ENCODE measurements around the gene XPC.
"Not testable (repeated sequence)": the region's sequence is repeated elsewhere in the genome, so short reads cannot be mapped to it uniquely, and the experiment has no call there.

XPC gene

GRCh38 chr3:14122301-14122700 lies 56.1 kb downstream of the XPC start:
- Histone ChIP-seq H2AFZ (ENCODE audit: low read depth, low read length, severe bottlenecking) (no peak overlapping the region), H3K9me2 (replicated peaks; ENCODE audit: insufficient read depth, low read length) (no peaks in the 10 kb centered on the region), H3K79me2 (ENCODE audit: insufficient read depth, low read length) (peaks cover 77% of the 10 kb centered on the region), H3K27ac (ENCODE audit: low read depth, low read length) (peak overlapping the region; percentile 8; the same call in 1 of the 2 replicates), H3K36me3 (ENCODE audit: low read length) (no peaks in the 10 kb centered on the region), H3F3A (ENCODE audit: insufficient read depth) (no peaks in the 10 kb centered on the region), H3K4me2 (ENCODE audit: low read depth, low read length, poor library complexity, severe bottlenecking) (peak overlapping the region; percentile 72), H3K27me3 (ENCODE audit: low read length) (no peaks in the 10 kb centered on the region), H3K9me3 (ENCODE audit: insufficient read depth, low read length) (no peaks in the 10 kb centered on the region), H3K4me3 (ENCODE audit: insufficient read depth, low read length, poor library complexity, severe bottlenecking) (no peak overlapping the region), H3K9ac (ENCODE audit: low read length) (peak overlapping the region; percentile 90; the same call in 1 of the 2 replicates), H4K20me1 (ENCODE audit: low read depth, low read length) (no peaks in the 10 kb centered on the region)
- TF ChIP-seq EZH2phosphoT487 (conservative IDR thresholded peaks at IDR 0.05; ENCODE audit: low read length) (no peak), CTCF (IDR thresholded peaks at IDR 0.05; ENCODE audit: insufficient read depth, low read length, poor library complexity, severe bottlenecking) (no peak)

GRCh38 chr3:14121859-14122258 lies 56.5 kb downstream of the XPC start:
- H3K4me2 ChIP-seq (ENCODE audit: low read depth, low read length, poor library complexity, severe bottlenecking) = no peak overlapping the region
- peaks cover 74% of the 10 kb centered on the region for H3K79me2 ChIP-seq (ENCODE audit: insufficient read depth, low read length)
- TF ChIP-seq CTCF (IDR thresholded peaks at IDR 0.05; ENCODE audit: insufficient read depth, low read length, poor library complexity, severe bottlenecking) (no peak), EZH2phosphoT487 (conservative IDR thresholded peaks at IDR 0.05; ENCODE audit: low read length) (no peak)
- H3K27ac ChIP-seq (ENCODE audit: low read depth, low read length) = no peak overlapping the region
- H3K9ac ChIP-seq (ENCODE audit: low read length) = no peak overlapping the region
- no peaks in the 10 kb centered on the region for H3K9me3 ChIP-seq (ENCODE audit: insufficient read depth, low read length)
- no peak overlapping the region for H3K4me3 ChIP-seq (ENCODE audit: insufficient read depth, low read length, poor library complexity, severe bottlenecking)
- no peak overlapping the region for H2AFZ ChIP-seq (ENCODE audit: low read depth, low read length, severe bottlenecking)
- H3K36me3 ChIP-seq (ENCODE audit: low read length) = no peaks in the 10 kb centered on the region
- H3K27me3 ChIP-seq (ENCODE audit: low read length) = no peaks in the 10 kb centered on the region
- no peaks in the 10 kb centered on the region for H3K9me2 ChIP-seq (replicated peaks; ENCODE audit: insufficient read depth, low read length)
- H3F3A ChIP-seq (ENCODE audit: insufficient read depth) = no peaks in the 10 kb centered on the region
- no peaks in the 10 kb centered on the region for H4K20me1 ChIP-seq (ENCODE audit: low read depth, low read length)

GRCh38 chr3:14120921-14121448 lies 57.4 kb downstream of the XPC start:
- not testable (repeated sequence) for H2AFZ ChIP-seq (ENCODE audit: low read depth, low read length, severe bottlenecking); H3F3A ChIP-seq (ENCODE audit: insufficient read depth); H3K36me3 ChIP-seq (ENCODE audit: low read length); H3K4me3 ChIP-seq (ENCODE audit: insufficient read depth, low read length, poor library complexity, severe bottlenecking); H3K27me3 ChIP-seq (ENCODE audit: low read length); H3K27ac ChIP-seq (ENCODE audit: low read depth, low read length); H3K9ac ChIP-seq (ENCODE audit: low read length); H3K9me3 ChIP-seq (ENCODE audit: insufficient read depth, low read length); H3K9me2 ChIP-seq (replicated peaks; ENCODE audit: insufficient read depth, low read length); H4K20me1 ChIP-seq (ENCODE audit: low read depth, low read length); H3K4me2 ChIP-seq (ENCODE audit: low read depth, low read length, poor library complexity, severe bottlenecking)
- peaks cover 65% of the 10 kb centered on the region for H3K79me2 ChIP-seq (ENCODE audit: insufficient read depth, low read length)

- TF ChIP-seq CTCF (IDR thresholded peaks at IDR 0.05; ENCODE audit: insufficient read depth, low read length, poor library complexity, severe bottlenecking) = no peak
- TF ChIP-seq EZH2phosphoT487 (conservative IDR thresholded peaks at IDR 0.05; ENCODE audit: low read length) = no peak
- no peak overlapping the region for H3K4me3 ChIP-seq (ENCODE audit: insufficient read depth, low read length, poor library complexity, severe bottlenecking)
- H3K9me3 ChIP-seq (ENCODE audit: insufficient read depth, low read length) = no peaks in the 10 kb centered on the region
- H3K27ac ChIP-seq (ENCODE audit: low read depth, low read length) = no peak overlapping the region
- H3K9me2 ChIP-seq (replicated peaks; ENCODE audit: insufficient read depth, low read length) = no peaks in the 10 kb centered on the region
- H2AFZ ChIP-seq (ENCODE audit: low read depth, low read length, severe bottlenecking) = no peak overlapping the region
- no peaks in the 10 kb centered on the region for H4K20me1 ChIP-seq (ENCODE audit: low read depth, low read length)
- H3K9ac ChIP-seq (ENCODE audit: low read length) = no peak overlapping the region
- H3K79me2 ChIP-seq (ENCODE audit: insufficient read depth, low read length) = peaks cover 59% of the 10 kb centered on the region
- no peak overlapping the region for H3K4me2 ChIP-seq (ENCODE audit: low read depth, low read length, poor library complexity, severe bottlenecking)
- H3K36me3 ChIP-seq (ENCODE audit: low read length) = no peaks in the 10 kb centered on the region
- H3K27me3 ChIP-seq (ENCODE audit: low read length) = no peaks in the 10 kb centered on the region
- H3F3A ChIP-seq (ENCODE audit: insufficient read depth) = no peaks in the 10 kb centered on the region
Observed at GRCh38 chr3:14120111-14120920, 58.1 kb downstream of the XPC start.

All from SU-DHL-6 (cell line).